ENCODE results near the gene MYADML2. TPM values are rescaled to one million over a fixed set of nuclear protein-coding genes. Genes with fewer than 3 reads are reported as not detected.

The MYADML2 gene
- total and polyA plus RNA-seq, 2 of the 8 experiments (the other 6 are each of a cell fraction or from before 2014, with no cell fraction given), result 0.26 to 0.47 TPM

- H2AFZ ChIP-seq (ENCODE audit: low read length), result no peak overlapping the region
- H4K5ac ChIP-seq (ENCODE audit: insufficient read length, low read depth, low read length), result no peak overlapping the region
- H3K27ac ChIP-seq (ENCODE audit: low read depth, low read length), result no peak overlapping the region
- H3K4me2 ChIP-seq (ENCODE audit: insufficient read depth in 1 of 2, low read depth in 2 of 2, low read length in 2 of 2), result no peak overlapping the region
- H4K91ac ChIP-seq (replicated peaks; ENCODE audit: insufficient read length, low read length), result no peak overlapping the region
- peaks cover 8 to 28% (median 23%) of the 10 kb centered on the region in 4 experiments for H3K36me3 ChIP-seq (ENCODE audit: control insufficient read depth in 2 of 4, insufficient read depth in 4 of 4, low read length in 3 of 4)
- H3K4ac ChIP-seq (replicated peaks; ENCODE audit: insufficient read length, low read depth, low read length), result no peak overlapping the region
- H3K79me1 ChIP-seq (ENCODE audit: low read depth, low read length), result peaks cover 9% of the 10 kb centered on the region
- no peak overlapping the region for H4K8ac ChIP-seq (ENCODE audit: extremely low read depth, insufficient read depth, low read length)
- 89% methylated on average over 12 of the region's 12 CpGs; no CpG with 5 or more reads in 1 of the 2 experiments for WGBS, 2 experiments (ENCODE audit: extremely low coverage in 1 of 2, insufficient coverage in 1 of 2, insufficient read length in 1 of 2, insufficient replicate concordance in 2 of 2, low coverage in 1 of 2, low lambda C conversion rate in 2 of 2, missing lambda C conversion rate in 1 of 2)
- peaks cover 8 to 38% of the 10 kb centered on the region in 2 experiments for H4K20me1 ChIP-seq (replicated peaks in 1 of 2; ENCODE audit: control insufficient read depth in 1 of 2, insufficient read depth in 2 of 2, low read length in 2 of 2)
- TF ChIP-seq BACH1 (IDR thresholded peaks at IDR 0.05; ENCODE audit: low read length), result no peak
- no peak for TF ChIP-seq RBBP5 (IDR thresholded peaks at IDR 0.05; ENCODE audit: borderline replicate concordance, low read depth, low read length)
- TF ChIP-seq JUND (IDR thresholded peaks at IDR 0.05; ENCODE audit: low read length), result no peak
- CTCF ChIA-PET (ENCODE audit: partially characterized antibody), result interaction anchor here (1.2 to 2.8 kb wide), 4 partner anchors 9 to 122 kb away, joined by 3 to 12 read pairs (median 4); partner anchors contain the start of genes DCXR and MAFG
- no peak overlapping the region for H2BK20ac ChIP-seq (ENCODE audit: low read length)
- no peak overlapping the region for H2BK15ac ChIP-seq (ENCODE audit: low read length)
- H2AK5ac ChIP-seq (ENCODE audit: low read depth, low read length), result no peak overlapping the region
- no peak overlapping the region for H3K14ac ChIP-seq (ENCODE audit: insufficient read length)
- no peak overlapping the region for H3K9ac ChIP-seq (replicated peaks in 1 of 4; ENCODE audit: extremely low read depth in 1 of 4, low read depth in 3 of 4, low read length in 3 of 4)
- H2BK12ac ChIP-seq (ENCODE audit: low read depth, low read length), result no peak overlapping the region
- H2BK120ac ChIP-seq (replicated peaks; ENCODE audit: low read depth, low read length), result no peak overlapping the region
- POLR2A ChIA-PET (ENCODE audit: partially characterized antibody), result interaction anchor here (0.9 to 8.7 kb wide), 4 partner anchors 10 to 48 kb away, joined by 3 to 135 read pairs (median 4); partner anchors contain the start of genes MAFG and PYCR1
- peaks cover 0 to 13% (median 4%) of the 10 kb centered on the region in 4 experiments; a peak in 6 of 7 replicates for H3K4me1 ChIP-seq (replicated peaks in 1 of 4; ENCODE audit: control insufficient read depth in 3 of 4, insufficient read depth in 4 of 4, low read length in 3 of 4)
- H3K23ac ChIP-seq (ENCODE audit: insufficient read length), result no peak overlapping the region
- FAIRE-seq (no peak), DNase-seq (ENCODE audit: low read depth in 1 of 2, low spot score in 2 of 2) (no peak)
- no peak overlapping the region for H3K18ac ChIP-seq (ENCODE audit: extremely low read depth, low read length)
- H3K23me2 ChIP-seq (ENCODE audit: low read depth, low read length), result peaks cover 9% of the 10 kb centered on the region
- no peak overlapping the region; the same call in 1 of the 2 replicates for H2BK5ac ChIP-seq (ENCODE audit: low read depth, low read length)
- no peaks in the 10 kb centered on the region for H3K9me3 ChIP-seq (ENCODE audit: insufficient read depth in 2 of 2, low read depth in 1 of 2, low read length in 1 of 2)
- H3K56ac ChIP-seq (replicated peaks; ENCODE audit: insufficient read length, low read depth, low read length), result no peak overlapping the region
- no peaks in the 10 kb centered on the region; a peak in 1 of 7 replicates for H3K27me3 ChIP-seq (replicated peaks in 1 of 4; ENCODE audit: control insufficient read depth in 3 of 4, extremely low read depth in 1 of 4, insufficient read depth in 3 of 4, low read length in 3 of 4)
- H3K79me2 ChIP-seq (ENCODE audit: control insufficient read depth in 1 of 2, insufficient read depth in 2 of 2, low read length in 2 of 2), result peaks cover 0 to 26% of the 10 kb centered on the region in 2 experiments; a peak in 2 of 4 replicates
- no peak overlapping the region for H3K4me3 ChIP-seq (ENCODE audit: extremely low read depth in 1 of 4, insufficient read depth in 2 of 4, low read depth in 3 of 4, low read length in 4 of 4)
Measured at GRCh38 chr17:81915331-81915730, 31.7 kb downstream of the MYADML2 start.
